Measurements from ENCODE around the gene PCDHGA5. TPM values are rescaled to one million over a fixed set of nuclear protein-coding genes. Genes with fewer than 3 reads are reported as not detected.

PCDHGA5 gene
- total RNA-seq, 1 donor from 2014 or later, result 2.8 TPM

Other genes with a start within 250 kb of the PCDHGA5 start
- 2.2 TPM for gene PCDHB4, start 242.3 kb upstream of the PCDHGA5 start, total RNA-seq
- gene PCDHB5, start 229.0 kb upstream of the PCDHGA5 start, total RNA-seq, result 1.8 TPM
- gene PCDHB6, start 214.1 kb upstream of the PCDHGA5 start, total RNA-seq, result 0.41 TPM
- gene PCDHB7, start 191.5 kb upstream of the PCDHGA5 start, total RNA-seq, result 1.9 TPM
- gene PCDHB8, start 186.4 kb upstream of the PCDHGA5 start, total RNA-seq, result 2.6 TPM
- 2.6 TPM for gene PCDHB16, start 181.8 kb upstream of the PCDHGA5 start, total RNA-seq
- gene PCDHB9, start 177.0 kb upstream of the PCDHGA5 start, total RNA-seq, result 3.0 TPM
- 2.0 TPM for gene PCDHB10, start 171.8 kb upstream of the PCDHGA5 start, total RNA-seq
- gene PCDHB11, start 164.5 kb upstream of the PCDHGA5 start, total RNA-seq, result 2.7 TPM
- gene PCDHB12, start 155.4 kb upstream of the PCDHGA5 start, total RNA-seq, result 1.7 TPM
- 2.9 TPM for gene PCDHB13, start 150.2 kb upstream of the PCDHGA5 start, total RNA-seq
- gene PCDHB14, start 140.8 kb upstream of the PCDHGA5 start, total RNA-seq, result 2.1 TPM
- gene PCDHB15, start 118.8 kb upstream of the PCDHGA5 start, total RNA-seq, result 2.8 TPM
- 0.71 TPM for gene SLC25A2, start 60.1 kb upstream of the PCDHGA5 start, total RNA-seq
- gene TAF7, start 43.4 kb upstream of the PCDHGA5 start, total RNA-seq, result 65.0 TPM
- 0.53 TPM for gene PCDHGA1, start 33.6 kb upstream of the PCDHGA5 start, total RNA-seq
- 2.7 TPM for gene PCDHGA2, start 25.4 kb upstream of the PCDHGA5 start, total RNA-seq
- gene PCDHGA3, start 20.3 kb upstream of the PCDHGA5 start, total RNA-seq, result 1.8 TPM
- gene PCDHGB1, start 14.1 kb upstream of the PCDHGA5 start, total RNA-seq, result 1.8 TPM
- 3.1 TPM for gene PCDHGA4, start 9.1 kb upstream of the PCDHGA5 start, total RNA-seq
- 3.7 TPM for gene PCDHGB2, start 4.2 kb upstream of the PCDHGA5 start, total RNA-seq
- 2.2 TPM for gene PCDHGB3, start 6.1 kb downstream of the PCDHGA5 start, total RNA-seq
- gene PCDHGA6, start 9.7 kb downstream of the PCDHGA5 start, total RNA-seq, result 3.2 TPM
- gene PCDHGA7, start 18.6 kb downstream of the PCDHGA5 start, total RNA-seq, result 1.9 TPM
- 5.3 TPM for gene PCDHGB4, start 23.5 kb downstream of the PCDHGA5 start, total RNA-seq
- gene PCDHGA8, start 28.5 kb downstream of the PCDHGA5 start, total RNA-seq, result 1.5 TPM
- 9.1 TPM for gene PCDHGB5, start 33.8 kb downstream of the PCDHGA5 start, total RNA-seq
- 4.8 TPM for gene PCDHGA9, start 38.6 kb downstream of the PCDHGA5 start, total RNA-seq
- 7.7 TPM for gene PCDHGB6, start 43.9 kb downstream of the PCDHGA5 start, total RNA-seq
- gene PCDHGA10, start 48.8 kb downstream of the PCDHGA5 start, total RNA-seq, result 5.4 TPM
- 15.9 TPM for gene PCDHGB7, start 53.5 kb downstream of the PCDHGA5 start, total RNA-seq
- 3.2 TPM for gene PCDHGA11, start 56.9 kb downstream of the PCDHGA5 start, total RNA-seq
- gene PCDHGA12, start 66.3 kb downstream of the PCDHGA5 start, total RNA-seq, result 5.9 TPM
- 82.4 TPM for gene PCDHGC3, start 111.8 kb downstream of the PCDHGA5 start, total RNA-seq
- gene PCDHGC4, start 120.9 kb downstream of the PCDHGA5 start, total RNA-seq, result 1.5 TPM
- gene PCDHGC5, start 124.9 kb downstream of the PCDHGA5 start, total RNA-seq, result 1.8 TPM